ENCODE results near the gene FMO1. TPM values are rescaled to one million over a fixed set of nuclear protein-coding genes. Genes with fewer than 3 reads are reported as not detected.
"Not testable (repeated sequence)": the region's sequence is repeated elsewhere in the genome, so short reads cannot be mapped to it uniquely, and the experiment has no call there.

FMO1 gene
- polyA plus RNA-seq, 1 donor, result 3.8 TPM

DNA sequence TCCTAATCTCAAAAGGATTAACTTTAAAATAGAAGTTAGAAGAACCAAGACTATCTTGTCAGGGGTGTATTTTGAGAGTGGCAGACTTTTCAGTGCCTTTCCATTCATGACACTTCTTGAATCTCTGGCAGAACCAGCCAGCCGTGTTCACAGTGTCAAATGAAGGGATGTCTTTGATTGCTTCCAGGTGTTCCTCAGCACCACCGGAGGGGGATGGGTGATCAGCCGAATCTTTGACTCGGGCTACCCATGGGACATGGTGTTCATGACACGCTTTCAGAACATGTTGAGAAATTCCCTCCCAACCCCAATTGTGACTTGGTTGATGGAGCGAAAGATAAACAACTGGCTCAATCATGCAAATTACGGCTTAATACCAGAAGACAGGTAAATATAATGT, 32.3 kb downstream of the FMO1 start:
- DNase-seq (ENCODE audit: low read depth), result no peak

- DNase-seq (ENCODE audit: low read depth), result no peak
These were observed 37.9 kb downstream of the FMO1 start for GRCh38 chr1:171286032-171286705.

GRCh38 chr1:171290621-171291020, 42.3 kb downstream of the FMO1 start:
- no peak for DNase-seq (ENCODE audit: low read depth)

GRCh38 chr1:171292799-171293198, 44.5 kb downstream of the FMO1 start:
- DNase-seq (ENCODE audit: low read depth), result no peak

DNA sequence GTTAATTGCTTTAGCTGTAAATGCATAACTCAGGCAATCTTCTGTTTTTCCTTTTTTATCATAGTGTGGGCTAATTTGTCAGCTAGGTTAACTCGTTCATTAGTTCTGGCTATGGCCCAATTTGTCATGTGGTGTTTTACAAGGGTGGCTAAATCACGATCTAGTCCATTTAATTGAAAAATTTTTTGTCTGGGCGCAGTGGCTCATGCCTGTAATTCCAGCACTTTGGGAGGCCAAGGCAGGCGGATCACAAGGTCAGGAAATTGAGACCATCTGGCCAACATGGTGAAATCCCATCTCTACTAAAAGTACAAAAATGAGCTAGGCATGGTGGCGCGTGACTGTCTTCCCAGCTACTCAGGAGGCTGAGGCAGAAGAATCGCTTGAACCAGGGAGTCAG, 47.1 kb downstream of the FMO1 start:
- DNase-seq (ENCODE audit: low read depth), result not testable (repeated sequence)

- DNase-seq (ENCODE audit: low read depth), result no peak
These were observed 47.5 kb downstream of the FMO1 start for GRCh38 chr1:171295821-171296220.

DNA sequence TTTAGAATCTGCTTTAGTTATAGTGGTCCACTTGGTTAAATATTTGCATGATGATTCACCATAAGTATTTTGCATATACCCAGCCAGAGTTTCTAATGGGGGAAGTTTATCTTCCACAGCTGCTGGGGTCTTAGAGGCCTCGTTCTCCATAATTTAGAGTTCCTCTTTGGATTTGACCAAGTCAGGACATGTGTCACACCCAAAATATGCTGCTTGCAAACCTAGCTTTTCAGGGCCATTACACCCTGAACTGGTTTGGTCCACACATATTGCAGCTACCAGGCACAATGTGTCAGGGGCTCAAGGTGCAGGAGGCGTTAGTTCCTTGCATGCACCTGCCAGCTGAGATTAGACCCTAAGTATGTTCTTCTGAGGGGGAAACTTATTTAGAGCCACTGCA, 48.6 kb downstream of the FMO1 start:
- DNase-seq (ENCODE audit: low read depth), result no peak

DNA sequence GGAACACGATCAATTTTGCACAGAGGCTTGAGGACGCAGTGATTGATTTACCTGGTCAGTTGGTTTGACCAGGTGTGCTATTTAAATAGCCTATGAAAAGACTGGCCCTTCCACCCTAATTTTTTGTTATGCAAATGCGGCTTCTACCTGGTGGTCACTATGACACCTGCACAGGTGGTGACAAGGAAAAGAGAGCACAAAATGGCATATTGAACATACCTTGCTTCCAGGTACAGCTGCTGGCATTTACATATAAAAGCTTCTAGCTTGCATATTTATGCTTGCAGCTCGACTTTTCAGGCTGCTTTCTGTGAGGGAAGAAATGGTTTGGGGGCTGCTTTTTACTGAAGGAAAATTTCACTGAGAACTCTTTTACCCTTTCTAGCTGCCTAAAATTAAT, 50.4 kb downstream of the FMO1 start:
- no peak for DNase-seq (ENCODE audit: low read depth)

DNA sequence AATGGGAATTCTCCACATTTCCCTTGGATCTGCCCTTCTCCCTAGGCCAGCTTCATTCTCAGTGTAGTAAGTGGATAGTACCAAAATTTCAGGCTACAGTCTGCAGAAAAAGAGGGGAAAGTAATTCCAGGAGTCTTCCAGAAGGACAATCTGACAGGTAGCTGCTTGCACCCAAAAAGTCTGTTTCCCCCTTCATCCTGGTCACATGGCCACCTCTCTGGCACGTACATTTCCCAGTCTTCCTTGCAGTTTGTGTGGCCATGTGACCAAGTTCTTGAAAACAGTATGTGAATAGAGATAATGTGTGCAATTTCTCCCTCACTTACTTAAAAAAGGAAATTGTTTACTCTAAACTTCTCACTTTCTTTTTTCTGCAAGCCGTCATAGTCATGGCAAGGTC, 51.0 kb downstream of the FMO1 start:
- DNase-seq (ENCODE audit: low read depth), result no peak

DNA sequence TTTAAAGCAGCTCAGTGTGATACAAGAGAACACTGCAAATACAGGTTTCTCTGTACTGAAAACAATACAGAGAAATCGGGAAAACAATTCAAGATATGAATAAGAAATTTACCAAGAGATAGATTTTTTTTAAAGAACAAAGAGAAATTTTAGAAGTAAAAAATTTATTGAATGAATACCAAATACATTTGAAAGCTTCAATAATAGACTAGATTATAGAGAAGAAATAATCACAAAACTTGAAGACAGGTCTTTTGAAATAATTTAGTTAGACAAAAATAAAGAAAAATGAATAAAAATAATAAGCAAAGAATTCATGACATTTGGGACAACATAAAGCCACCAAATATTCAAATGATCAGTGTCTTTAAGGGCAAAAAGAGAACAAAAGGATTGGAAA, 52.1 kb downstream of the FMO1 start:
- no peak for DNase-seq (ENCODE audit: low read depth)

DNA sequence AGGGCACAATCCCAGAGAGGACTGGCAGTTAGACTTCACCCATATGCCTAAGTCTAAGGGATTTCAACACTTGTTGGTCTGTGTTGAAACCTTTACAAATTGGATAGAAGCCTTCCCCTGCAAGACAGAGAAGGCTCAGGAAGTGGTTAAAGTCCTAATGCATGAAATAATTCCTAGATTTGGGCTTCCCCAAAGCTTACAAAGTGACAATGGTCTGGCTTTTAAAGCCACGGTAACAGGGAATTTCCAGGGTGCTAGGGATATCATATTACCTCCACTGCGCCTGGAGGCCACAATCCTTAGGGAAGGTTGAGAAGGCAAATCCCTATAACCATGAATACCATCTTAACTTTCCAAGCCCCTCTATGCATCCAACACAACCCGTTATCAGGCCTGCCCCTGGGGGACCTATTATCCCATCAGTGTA, 62.4 kb downstream of the FMO1 start:
- DNase-seq (ENCODE audit: low read depth), result no peak

GRCh38 chr1:171311771-171312558, 63.7 kb downstream of the FMO1 start:
- no peak for DNase-seq (ENCODE audit: low read depth)

DNA sequence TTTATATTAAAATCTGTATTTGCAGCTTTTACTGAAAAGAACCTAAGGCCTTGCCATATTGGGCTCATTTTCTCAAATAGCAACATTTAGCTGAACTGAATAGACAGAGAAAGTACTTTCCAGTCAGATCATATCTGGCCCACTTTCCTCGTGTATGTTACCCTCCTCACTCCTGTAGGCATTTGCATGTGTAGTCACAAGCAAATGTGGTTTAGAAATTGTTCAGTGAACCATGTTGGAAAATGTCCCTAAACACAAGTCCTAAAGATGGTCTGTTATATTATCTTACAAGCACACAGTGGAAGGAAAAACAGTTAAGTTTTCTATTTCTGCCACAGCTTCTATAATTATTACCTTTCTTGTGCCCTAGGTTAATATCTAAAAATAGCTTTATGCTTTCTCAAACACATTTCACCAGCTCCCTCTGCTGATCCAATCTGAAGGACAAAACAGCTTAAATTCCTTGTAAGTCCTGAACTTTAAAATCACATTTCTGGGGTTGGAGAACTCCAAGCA, 65.1 kb downstream of the FMO1 start:
- no peak for DNase-seq (ENCODE audit: low read depth)

GRCh38 chr1:171313835-171314320, 65.6 kb downstream of the FMO1 start, which contains the start of gene FMO4:
Gene FMO4 (plus strand): TSS chr1:171314183. CDS start chr1:171319826, 5,643 bp downstream.
- peak; percentile 100 for DNase-seq (ENCODE audit: low read depth)

DNA sequence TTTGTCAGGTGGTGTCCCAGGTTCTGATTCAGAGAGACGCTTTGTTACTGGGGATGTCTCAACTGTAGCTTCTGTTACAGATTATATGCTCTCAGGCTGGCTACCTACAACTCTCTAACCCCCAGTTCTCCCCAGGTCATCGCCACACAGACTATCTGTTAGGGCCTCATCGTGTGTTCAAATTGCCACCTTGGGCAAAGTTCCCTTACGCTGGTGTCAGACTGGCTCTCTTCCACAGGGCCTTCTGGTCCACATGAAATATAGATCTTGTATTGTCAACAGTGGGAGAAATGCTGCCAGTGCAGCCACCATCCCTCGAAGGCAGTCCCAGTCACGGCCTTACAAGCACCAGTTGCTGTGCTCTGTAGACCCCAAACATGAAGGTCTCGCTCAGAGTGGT, 81.0 kb downstream of the FMO1 start:
- no peak for DNase-seq (ENCODE audit: low read depth)

- DNase-seq (ENCODE audit: low read depth), result no peak
These were observed 85.8 kb downstream of the FMO1 start for GRCh38 chr1:171334024-171334640.

Other genes starting within 250 kb of the FMO1 start
- 0.19 TPM for gene FMO3, start 157.6 kb upstream of the FMO1 start, polyA plus RNA-seq (ENCODE audit: insufficient read length)
- 1.2 TPM for gene FMO2, start 63.2 kb upstream of the FMO1 start, polyA plus RNA-seq (ENCODE audit: insufficient read length)
- 4.0 TPM for gene FMO4, start 65.7 kb downstream of the FMO1 start, polyA plus RNA-seq (ENCODE audit: insufficient read length)
- 56.7 TPM for gene PRRC2C, start 237.0 kb downstream of the FMO1 start, polyA plus RNA-seq (ENCODE audit: insufficient read length)

Measured in forelimb muscle (tissue), 1 donor.